H1 (cell line): ENCODE measurements around the gene MORC2. TPM values are rescaled to one million over a fixed set of nuclear protein-coding genes. Genes with fewer than 3 reads are reported as not detected.

Source experiments
- CTCF ChIA-PET: fragments of 300-600 bp; sonication (Branson Sonifier 250); formaldehyde crosslinking; loops from one replicate; lab custom pipeline; 2021; ENCODE audit not compliant: partially characterized antibody; lab: Charles Lee
- POLR2A ChIA-PET: fragments of 300-600 bp; sonication (Branson Sonifier 250); formaldehyde crosslinking; loops from one replicate; lab custom pipeline; 2021; ENCODE audit warnings: inconsistent platforms; ENCODE audit not compliant: partially characterized antibody; lab: Charles Lee
- DNase-seq, 2 experiments: peaks; one replicate each; pipeline versions ENCODE4 v3.0.0 to v3.0.0-alpha.2; 2010 to 2022; ENCODE audit warnings: low spot score in 2 of 2, low read depth in 1 of 2, mixed read lengths in 1 of 2
- FAIRE-seq: peaks from 2 replicates; lab custom pipeline; 2011; peaks lifted over from hg19 to GRCh38; lab: Jason Lieb, UNC
- H2AFZ ChIP-seq: 2 replicates; pipeline ENCODE4 v1.8.1; 2012; ENCODE audit warnings: low read length, inconsistent platforms
- H2AK5ac ChIP-seq: 2 replicates; pipeline ENCODE4 v1.6.1; 2013; ENCODE audit warnings: low read depth, low read length
- H2BK120ac ChIP-seq: replicated peaks from 2 replicates; pipeline ENCODE3; 2013; ENCODE audit warnings: low read depth, low read length, inconsistent platforms
- H2BK12ac ChIP-seq: 2 replicates; pipeline ENCODE4 v1.6.1; 2013; ENCODE audit warnings: low read depth, low read length
- H2BK15ac ChIP-seq: 2 replicates; pipeline ENCODE4 v1.6.1; 2013; ENCODE audit warnings: low read length
- H2BK20ac ChIP-seq: 2 replicates; pipeline ENCODE4 v1.6.1; 2013; ENCODE audit warnings: low read length
- H2BK5ac ChIP-seq: 2 replicates; pipeline ENCODE4 v1.6.1; 2013; ENCODE audit warnings: low read depth, low read length
- H3K14ac ChIP-seq: 2 replicates; pipeline ENCODE4 v1.6.1; 2013; ENCODE audit warnings: inconsistent platforms; ENCODE audit not compliant: insufficient read length
- H3K18ac ChIP-seq: 2 replicates; pipeline ENCODE4 v1.6.1; 2013; ENCODE audit warnings: low read length; ENCODE audit errors: extremely low read depth
- H3K23ac ChIP-seq: 2 replicates; pipeline ENCODE4 v1.6.1; 2013; ENCODE audit warnings: inconsistent platforms; ENCODE audit not compliant: insufficient read length
- H3K23me2 ChIP-seq: 2 replicates; pipeline ENCODE4 v1.6.1; 2013; ENCODE audit warnings: low read depth, low read length
- H3K27ac ChIP-seq: 2 replicates; pipeline ENCODE4 v1.6.1; 2011; ENCODE audit warnings: low read depth, low read length, inconsistent platforms
- H3K27me3 ChIP-seq, 4 experiments: replicated peaks in 1 of 4; 1 replicate in 1 of 4; 2 replicates in 3 of 4; pipeline versions ENCODE4 v1.6.1 to v1.8.1; 2011 to 2013; ENCODE audit warnings: low read length in 3 of 4, mild to moderate bottlenecking in 3 of 4, inconsistent platforms in 2 of 4, mixed read lengths in 2 of 4, moderate library complexity in 1 of 4; ENCODE audit not compliant: control insufficient read depth in 3 of 4, insufficient read depth in 3 of 4; ENCODE audit errors: extremely low read depth in 1 of 4
- H3K36me3 ChIP-seq, 4 experiments: 2 replicates each; pipeline versions ENCODE4 v1.6.1 to v1.8.1; 2011 to 2013; ENCODE audit warnings: mild to moderate bottlenecking in 4 of 4, low read length in 3 of 4, moderate library complexity in 2 of 4, control low read depth in 1 of 4, inconsistent platforms in 1 of 4; ENCODE audit not compliant: insufficient read depth in 4 of 4, control insufficient read depth in 2 of 4
- H3K4ac ChIP-seq: replicated peaks from 2 replicates; pipeline ENCODE3; 2013; ENCODE audit warnings: low read length, low read depth, mixed read lengths, inconsistent platforms; ENCODE audit not compliant: insufficient read length
- H3K4me1 ChIP-seq, 4 experiments: replicated peaks in 1 of 4; 1 replicate in 1 of 4; 2 replicates in 3 of 4; pipeline versions ENCODE4 v1.6.1 to v1.8.1; 2011 to 2013; ENCODE audit warnings: low read length in 3 of 4, inconsistent platforms in 2 of 4, mixed read lengths in 1 of 4; ENCODE audit not compliant: insufficient read depth in 4 of 4, control insufficient read depth in 3 of 4
- H3K4me2 ChIP-seq, 2 experiments: 2 replicates each; pipeline versions ENCODE4 v1.6.1 to v1.8.1; 2011 to 2013; ENCODE audit warnings: low read depth in 2 of 2, low read length in 2 of 2, control low read depth in 1 of 2, inconsistent platforms in 1 of 2, mild to moderate bottlenecking in 1 of 2; ENCODE audit not compliant: insufficient read depth in 1 of 2
- H3K4me3 ChIP-seq, 4 experiments: fragments of 200-600, 300-600 bp in 1 of 4; sonication (generic), shearing (Covaris generic), sonication (Bioruptor Twin) in 1 of 4; 2 replicates each; pipeline versions ENCODE4 v1.5.1 to v1.8.1; 2011 to 2016; ENCODE audit warnings: low read length in 4 of 4, low read depth in 3 of 4, control low read depth in 2 of 4, inconsistent platforms in 2 of 4, mild to moderate bottlenecking in 2 of 4, mixed read lengths in 1 of 4, moderate library complexity in 1 of 4; ENCODE audit not compliant: insufficient read depth in 2 of 4; ENCODE audit errors: extremely low read depth in 1 of 4
- H3K56ac ChIP-seq: replicated peaks from 2 replicates; pipeline ENCODE3; 2013; ENCODE audit warnings: low read depth, mild to moderate bottlenecking, mixed read lengths, low read length, inconsistent platforms; ENCODE audit not compliant: insufficient read length
- H3K79me1 ChIP-seq: 2 replicates; pipeline ENCODE4 v1.6.1; 2013; ENCODE audit warnings: low read depth, low read length, control low read depth
- H3K79me2 ChIP-seq, 2 experiments: 2 replicates each; pipeline versions ENCODE4 v1.6.1 to v1.8.1; 2012 to 2013; ENCODE audit warnings: low read length in 2 of 2, mild to moderate bottlenecking in 2 of 2, inconsistent platforms in 1 of 2; ENCODE audit not compliant: insufficient read depth in 2 of 2, control insufficient read depth in 1 of 2
- H3K9ac ChIP-seq, 4 experiments: replicated peaks in 1 of 4; 1 replicate in 1 of 4; 2 replicates in 3 of 4; pipeline versions ENCODE4 v1.6.1 to v1.8.1; 2011 to 2013; ENCODE audit warnings: low read depth in 3 of 4, low read length in 3 of 4, control low read depth in 2 of 4, mild to moderate bottlenecking in 2 of 4, moderate library complexity in 2 of 4, inconsistent platforms in 1 of 4; ENCODE audit errors: extremely low read depth in 1 of 4
- H3K9me3 ChIP-seq, 2 experiments: 2 replicates each; pipeline versions ENCODE4 v1.6.1 to v1.8.1; 2012 to 2013; ENCODE audit warnings: mild to moderate bottlenecking in 2 of 2, moderate library complexity in 2 of 2, control low read depth in 1 of 2, inconsistent platforms in 1 of 2, low read depth in 1 of 2, low read length in 1 of 2, mixed read lengths in 1 of 2; ENCODE audit not compliant: insufficient read depth in 2 of 2
- H4K20me1 ChIP-seq, 2 experiments: replicated peaks in 1 of 2; 2 replicates each; pipeline versions ENCODE3 to v1.8.1; 2011 to 2013; ENCODE audit warnings: inconsistent platforms in 2 of 2, low read length in 2 of 2, mild to moderate bottlenecking in 1 of 2; ENCODE audit not compliant: insufficient read depth in 2 of 2, control insufficient read depth in 1 of 2
- H4K5ac ChIP-seq: 2 replicates; pipeline ENCODE4 v1.6.1; 2013; ENCODE audit warnings: low read length, low read depth, mixed read lengths, inconsistent platforms; ENCODE audit not compliant: insufficient read length
- H4K8ac ChIP-seq: 2 replicates; pipeline ENCODE4 v1.8.0; 2013; ENCODE audit warnings: mild to moderate bottlenecking, moderate library complexity, low read length, inconsistent platforms; ENCODE audit not compliant: insufficient read depth; ENCODE audit errors: extremely low read depth
- H4K91ac ChIP-seq: replicated peaks from 2 replicates; pipeline ENCODE3; 2013; ENCODE audit warnings: low read length, mixed read lengths, inconsistent platforms; ENCODE audit not compliant: insufficient read length
- CBX8 ChIP-seq: fragments of 300-800, 300-1000 bp; sonication (generic); IDR thresholded peaks from 2 replicates; pipeline ENCODE4 v1.7.1; 2016; ENCODE audit warnings: low read depth, low read length, borderline replicate concordance
- CREB1 ChIP-seq: IDR thresholded peaks from 2 replicates; pipeline ENCODE4 v1.6.1; 2012; ENCODE audit warnings: inconsistent platforms
- E2F6 ChIP-seq: IDR thresholded peaks from 2 replicates; pipeline ENCODE4 v1.6.1; 2012; ENCODE audit warnings: inconsistent platforms
- EGR1 ChIP-seq: IDR thresholded peaks from 2 replicates; pipeline ENCODE4 v1.6.1; 2011; ENCODE audit warnings: low read depth, low read length, borderline replicate concordance
- FOSL1 ChIP-seq: IDR thresholded peaks from 2 replicates; pipeline ENCODE4 v1.6.1; 2011; ENCODE audit warnings: mild to moderate bottlenecking, low read depth, low read length, moderate library complexity; ENCODE audit not compliant: insufficient read depth
- GABPA ChIP-seq: IDR thresholded peaks from 2 replicates; pipeline ENCODE4 v1.6.1; 2011; ENCODE audit warnings: mild to moderate bottlenecking, low read length, moderate library complexity, borderline replicate concordance; ENCODE audit not compliant: insufficient read depth
- KDM4A ChIP-seq: IDR thresholded peaks from one replicate; pipeline ENCODE4 v1.7.1; 2012; ENCODE audit warnings: low read depth, mild to moderate bottlenecking, moderate library complexity, low read length, inconsistent platforms; ENCODE audit not compliant: severe bottlenecking
- NRF1 ChIP-seq: IDR thresholded peaks from 2 replicates; pipeline ENCODE4 v1.6.1; 2011; ENCODE audit warnings: mild to moderate bottlenecking, low read depth, low read length, improper control_type of control experiment
- POU5F1 ChIP-seq: IDR thresholded peaks from 2 replicates; pipeline ENCODE4 v1.6.1; 2011; ENCODE audit warnings: low read depth, mild to moderate bottlenecking, low read length, moderate library complexity
- RXRA ChIP-seq: IDR thresholded peaks from 2 replicates; pipeline ENCODE4 v1.6.1; 2011; ENCODE audit warnings: low read depth, mild to moderate bottlenecking, low read length, moderate library complexity; ENCODE audit not compliant: insufficient read depth
- SIN3A ChIP-seq, 2 experiments: IDR thresholded peaks in 1 of 2; conservative IDR thresholded peaks in 1 of 2; 2 replicates each; pipeline ENCODE4 v1.6.1; 2011 to 2012; ENCODE audit warnings: low read length in 2 of 2, improper control_type of control experiment in 1 of 2, low read depth in 1 of 2, mild to moderate bottlenecking in 1 of 2
- WGBS, 2 experiments: shearing (Covaris generic) in 1 of 2; methylation state at CpG; one replicate each; pipeline versions ENCODE4 v1.1.6 to v1.1.7; 2013 to 2015; ENCODE audit warnings: low lambda C conversion rate in 2 of 2, mixed read lengths in 2 of 2, inconsistent platforms in 1 of 2, low coverage in 1 of 2, missing lambda C conversion rate in 1 of 2; ENCODE audit not compliant: insufficient replicate concordance in 2 of 2, insufficient coverage in 1 of 2, insufficient read length in 1 of 2; ENCODE audit errors: extremely low coverage in 1 of 2, missing lambda C conversion rate in 1 of 2; 5-methylcytosine and 5-hydroxymethylcytosine counted together
- polyA plus RNA-seq, 7 experiments: library from polyadenylated mRNA; depleted of rRNA in 3 of 7; stranded (reverse) in 5 of 7; unstranded in 2 of 7; fragments of >200 nt in 5 of 7; fragments of 200-250 nt in 2 of 7; gene quantifications; 1 replicate in 5 of 7; 2 replicates in 1 of 7; 4 replicates in 1 of 7; pipeline versions ENCODE4 v1.2.1 to v1.2.3, GENCODE V29; 2011 to 2013; ENCODE audit warnings: missing spikeins in 2 of 7, mixed read lengths in 2 of 7
- total RNA-seq: library from RNA; stranded (reverse); fragmentation: NEBNext Ultra II Directional; extraction: Animal tissue kit (Norgen Biotek cat#: 25700); gene quantifications from 2 replicates; pipeline ENCODE4 v1.2.1, GENCODE V29; 2021

Gene MORC2
- total and polyA plus RNA-seq, 2 of the 8 experiments (the other 6 are each of a cell fraction or from before 2014, with no cell fraction given) = 15.4 to 68.0 TPM

- Histone ChIP-seq H3K4me1 (no peaks in the 10 kb centered on the region), H3K23ac (no peak overlapping the region), H2BK120ac (no peak overlapping the region), H3K79me2 (no peaks in the 10 kb centered on the region), H3K56ac (no peak overlapping the region), H3K79me1 (no peaks in the 10 kb centered on the region), H4K20me1 (no peaks in the 10 kb centered on the region), H4K5ac (no peak overlapping the region), H3K36me3 (peaks cover 4 to 45% (median 23%) of the 10 kb centered on the region in 4 experiments; a peak in 6 of 8 replicates), H2BK12ac (no peak overlapping the region), H3K18ac (no peak overlapping the region), H2BK15ac (no peak overlapping the region), H2BK5ac (no peak overlapping the region), H3K4me3 (no peak overlapping the region), H3K23me2 (no peaks in the 10 kb centered on the region), H4K91ac (no peak overlapping the region), H3K4me2 (no peak overlapping the region), H3K9me3 (no peaks in the 10 kb centered on the region), H2AK5ac (no peak overlapping the region), H3K9ac (no peak overlapping the region), H4K8ac (no peak overlapping the region), H3K27ac (no peak overlapping the region), H2AFZ (no peak overlapping the region), H3K4ac (no peak overlapping the region), H3K14ac (no peak overlapping the region), H2BK20ac (no peak overlapping the region), H3K27me3 (no peaks in the 10 kb centered on the region)
- DNase-seq (no peak), FAIRE-seq (no peak)
- 82% methylated on average over 1 of the region's 1 CpG; no CpG with 5 or more reads in 1 of the 2 experiments for WGBS, 2 experiments
- TF ChIP-seq GABPA (no peak), CBX8 (no peak), FOSL1 (no peak), CREB1 (no peak), KDM4A (no peak), EGR1 (no peak), RXRA (no peak), SIN3A (conservative IDR thresholded peaks at IDR 0.05 in 1 of 2, IDR thresholded peaks at IDR 0.05 in 1 of 2; ENCODE audit: low read depth in 1 of 2, low read length in 2 of 2) (no peak), POU5F1 (no peak), NRF1 (no peak), E2F6 (no peak)
- ChIA-PET CTCF (interaction anchor here (0.6 to 6.5 kb wide), 8 partner anchors 10 to 223 kb away, joined by 3 to 48 read pairs (median 4); no protein-coding TSS in a partner anchor), POLR2A (interaction anchor here (0.7 to 1.4 kb wide), 4 partner anchors 21 to 177 kb away, joined by 3 to 4 read pairs (median 3); no protein-coding TSS in a partner anchor)
Measured at GRCh38 chr22:30906946-30907345, 61.6 kb downstream of the MORC2 start.
